Measurements from ENCODE around the gene GLI3. TPM values are rescaled to one million over a fixed set of nuclear protein-coding genes. Genes with fewer than 3 reads are reported as not detected.

The GLI3 gene
- total and polyA plus RNA-seq, 3 experiments from 2014 or later: 0.16 to 0.46 (median 0.44) TPM

GRCh38 chr7:42224391-42225003, 12.5 kb downstream of the GLI3 start:
- CTCF ChIA-PET: interaction anchor here (0.6 kb wide), 1 partner anchor 1292 kb away, joined by 3 read pairs; no protein-coding TSS in a partner anchor

GRCh38 chr7:42222891-42223290, 14.1 kb downstream of the GLI3 start:
- DNase-seq: no peak
- H3K36me3 ChIP-seq (ENCODE audit: insufficient read depth, low read length): no peaks in the 10 kb centered on the region
- no peak overlapping the region for H3K4me3 Mint-ChIP-seq
- H3K4me1 ChIP-seq (ENCODE audit: insufficient read depth, low read length): no peaks in the 10 kb centered on the region
- H3K27ac Mint-ChIP-seq: no peak overlapping the region
- ChIA-PET CTCF (no interaction called here), POLR2A (no interaction called here)
- H3K4me3 ChIP-seq (ENCODE audit: low read length): no peak overlapping the region
- peaks cover 2 to 8% (median 5%) of the 10 kb centered on the region in 3 donors for H3K4me1 Mint-ChIP-seq
- H3K9me3 ChIP-seq (ENCODE audit: low read length): no peaks in the 10 kb centered on the region
- no peaks in the 10 kb centered on the region for H3K27me3 ChIP-seq (ENCODE audit: insufficient read depth, low read length, poor library complexity, severe bottlenecking)
- H3K9me3 Mint-ChIP-seq: peaks cover 0 to 5% (median 0%) of the 10 kb centered on the region in 5 donors
- peaks cover 11 to 30% of the 10 kb centered on the region in 2 donors for H3K27me3 Mint-ChIP-seq
- no peak overlapping the region for H3K27ac ChIP-seq (ENCODE audit: low read depth, low read length)
- no peaks in the 10 kb centered on the region for H3K36me3 Mint-ChIP-seq

More at GRCh38 chr7:42224391-42225003, 12.5 kb downstream of the GLI3 start:
- Histone ChIP-seq H3K36me3 (ENCODE audit: insufficient read depth, low read length) (no peaks in the 10 kb centered on the region), H3K9me3 (ENCODE audit: low read length) (no peaks in the 10 kb centered on the region), H3K4me1 (ENCODE audit: insufficient read depth, low read length) (no peaks in the 10 kb centered on the region), H3K27me3 (ENCODE audit: insufficient read depth, low read length, poor library complexity, severe bottlenecking) (no peaks in the 10 kb centered on the region), H3K4me3 (ENCODE audit: low read length) (no peak overlapping the region), H3K27ac (ENCODE audit: low read depth, low read length) (no peak overlapping the region)
- Mint-ChIP-seq H3K4me3 (no peak overlapping the region), H3K9me3 (peaks cover 0 to 5% (median 2%) of the 10 kb centered on the region in 5 donors), H3K4me1 (peaks cover 2 to 8% (median 5%) of the 10 kb centered on the region in 3 donors), H3K36me3 (no peaks in the 10 kb centered on the region), H3K27ac (no peak overlapping the region), H3K27me3 (peaks cover 19 to 42% of the 10 kb centered on the region in 2 donors)
- POLR2A ChIA-PET: no interaction called here
- DNase-seq: no peak

- Mint-ChIP-seq H3K9me3 (peaks cover 0 to 5% (median 0%) of the 10 kb centered on the region in 5 donors), H3K4me1 (peaks cover 0 to under 1% (median 0%) of the 10 kb centered on the region in 3 donors), H3K36me3 (no peaks in the 10 kb centered on the region), H3K27me3 (peaks cover 6 to 22% of the 10 kb centered on the region in 2 donors), H3K4me3 (no peak overlapping the region), H3K27ac (no peak overlapping the region)
- no peak for DNase-seq
- no peaks in the 10 kb centered on the region for H3K27me3 ChIP-seq (ENCODE audit: insufficient read depth, low read length, poor library complexity, severe bottlenecking)
- H3K4me1 ChIP-seq (ENCODE audit: insufficient read depth, low read length): no peaks in the 10 kb centered on the region
- no peak overlapping the region for H3K4me3 ChIP-seq (ENCODE audit: low read length)
- POLR2A ChIA-PET: no interaction called here
- H3K27ac ChIP-seq (ENCODE audit: low read depth, low read length): no peak overlapping the region
- H3K36me3 ChIP-seq (ENCODE audit: insufficient read depth, low read length): no peaks in the 10 kb centered on the region
- no peaks in the 10 kb centered on the region for H3K9me3 ChIP-seq (ENCODE audit: low read length)
- CTCF ChIA-PET: no interaction called here
Observed at GRCh38 chr7:42222125-42222524, 14.9 kb downstream of the GLI3 start.

GRCh38 chr7:42221304-42221703, 15.7 kb downstream of the GLI3 start:
- H3K27me3 ChIP-seq (ENCODE audit: insufficient read depth, low read length, poor library complexity, severe bottlenecking): no peaks in the 10 kb centered on the region
- H3K4me3 Mint-ChIP-seq: no peak overlapping the region
- no peaks in the 10 kb centered on the region for H3K4me1 ChIP-seq (ENCODE audit: insufficient read depth, low read length)
- H3K9me3 ChIP-seq (ENCODE audit: low read length): no peaks in the 10 kb centered on the region
- no peaks in the 10 kb centered on the region for H3K36me3 ChIP-seq (ENCODE audit: insufficient read depth, low read length)
- no peak overlapping the region for H3K27ac ChIP-seq (ENCODE audit: low read depth, low read length)
- H3K27me3 Mint-ChIP-seq: peaks cover 6 to 15% of the 10 kb centered on the region in 2 donors
- H3K36me3 Mint-ChIP-seq: no peaks in the 10 kb centered on the region
- H3K4me1 Mint-ChIP-seq: no peaks in the 10 kb centered on the region
- CTCF ChIA-PET: no interaction called here
- no peak overlapping the region for H3K4me3 ChIP-seq (ENCODE audit: low read length)
- POLR2A ChIA-PET: no interaction called here
- H3K27ac Mint-ChIP-seq: no peak overlapping the region
- DNase-seq: no peak
- H3K9me3 Mint-ChIP-seq: peaks cover 0 to 4% (median 0%) of the 10 kb centered on the region in 5 donors

GRCh38 chr7:42219447-42219846, 17.6 kb downstream of the GLI3 start:
- H3K27ac Mint-ChIP-seq: no peak overlapping the region
- ChIA-PET CTCF (no interaction called here), POLR2A (no interaction called here)
- H3K4me1 ChIP-seq (ENCODE audit: insufficient read depth, low read length): no peaks in the 10 kb centered on the region
- no peak overlapping the region for H3K27ac ChIP-seq (ENCODE audit: low read depth, low read length)
- H3K9me3 ChIP-seq (ENCODE audit: low read length): no peaks in the 10 kb centered on the region
- H3K4me3 ChIP-seq (ENCODE audit: low read length): no peak overlapping the region
- no peak for DNase-seq
- H3K4me3 Mint-ChIP-seq: no peak overlapping the region
- H3K27me3 Mint-ChIP-seq: peaks cover 6% of the 10 kb centered on the region in 2 donors
- no peaks in the 10 kb centered on the region for H3K4me1 Mint-ChIP-seq
- H3K36me3 ChIP-seq (ENCODE audit: insufficient read depth, low read length): no peaks in the 10 kb centered on the region
- no peaks in the 10 kb centered on the region for H3K36me3 Mint-ChIP-seq
- no peaks in the 10 kb centered on the region for H3K9me3 Mint-ChIP-seq
- no peaks in the 10 kb centered on the region for H3K27me3 ChIP-seq (ENCODE audit: insufficient read depth, low read length, poor library complexity, severe bottlenecking)

- Mint-ChIP-seq H3K9me3 (peaks cover 0 to 4% (median 0%) of the 10 kb centered on the region in 5 donors), H3K36me3 (no peaks in the 10 kb centered on the region), H3K27me3 (peaks cover 6% of the 10 kb centered on the region in 2 donors), H3K4me1 (no peaks in the 10 kb centered on the region), H3K4me3 (no peak overlapping the region), H3K27ac (no peak overlapping the region)
- Histone ChIP-seq H3K4me1 (ENCODE audit: insufficient read depth, low read length) (no peaks in the 10 kb centered on the region), H3K27me3 (ENCODE audit: insufficient read depth, low read length, poor library complexity, severe bottlenecking) (no peaks in the 10 kb centered on the region), H3K27ac (ENCODE audit: low read depth, low read length) (no peak overlapping the region), H3K4me3 (ENCODE audit: low read length) (no peak overlapping the region), H3K36me3 (ENCODE audit: insufficient read depth, low read length) (no peaks in the 10 kb centered on the region), H3K9me3 (ENCODE audit: low read length) (no peaks in the 10 kb centered on the region)
- ChIA-PET POLR2A (no interaction called here), CTCF (no interaction called here)
- DNase-seq: no peak
Observed at GRCh38 chr7:42218248-42218647, 18.8 kb downstream of the GLI3 start.

GRCh38 chr7:42217548-42217947, 19.5 kb downstream of the GLI3 start:
- ChIA-PET CTCF (no interaction called here), POLR2A (no interaction called here)
- H3K4me1 Mint-ChIP-seq: no peaks in the 10 kb centered on the region
- no peaks in the 10 kb centered on the region for H3K36me3 Mint-ChIP-seq
- Histone ChIP-seq H3K27ac (ENCODE audit: low read depth, low read length) (no peak overlapping the region), H3K9me3 (ENCODE audit: low read length) (no peaks in the 10 kb centered on the region), H3K27me3 (ENCODE audit: insufficient read depth, low read length, poor library complexity, severe bottlenecking) (no peaks in the 10 kb centered on the region), H3K4me1 (ENCODE audit: insufficient read depth, low read length) (no peaks in the 10 kb centered on the region), H3K4me3 (ENCODE audit: low read length) (no peak overlapping the region), H3K36me3 (ENCODE audit: insufficient read depth, low read length) (no peaks in the 10 kb centered on the region)
- H3K9me3 Mint-ChIP-seq: peaks cover 0 to 4% (median 0%) of the 10 kb centered on the region in 5 donors
- no peak overlapping the region for H3K27ac Mint-ChIP-seq
- no peak overlapping the region for H3K4me3 Mint-ChIP-seq
- peaks cover 7 to 8% of the 10 kb centered on the region in 2 donors for H3K27me3 Mint-ChIP-seq
- no peak for DNase-seq

- ChIA-PET CTCF (no interaction called here), POLR2A (no interaction called here)
- Histone ChIP-seq H3K9me3 (ENCODE audit: low read length) (no peaks in the 10 kb centered on the region), H3K27ac (ENCODE audit: low read depth, low read length) (no peak overlapping the region), H3K4me1 (ENCODE audit: insufficient read depth, low read length) (no peaks in the 10 kb centered on the region), H3K36me3 (ENCODE audit: insufficient read depth, low read length) (no peaks in the 10 kb centered on the region), H3K4me3 (ENCODE audit: low read length) (no peak overlapping the region), H3K27me3 (ENCODE audit: insufficient read depth, low read length, poor library complexity, severe bottlenecking) (no peaks in the 10 kb centered on the region)
- H3K27me3 Mint-ChIP-seq: peaks cover 7 to 9% of the 10 kb centered on the region in 2 donors
- H3K27ac Mint-ChIP-seq: no peak overlapping the region
- no peaks in the 10 kb centered on the region for H3K4me1 Mint-ChIP-seq
- no peak for DNase-seq
- no peaks in the 10 kb centered on the region for H3K36me3 Mint-ChIP-seq
- no peak overlapping the region for H3K4me3 Mint-ChIP-seq
- peaks cover 0 to 4% (median 0%) of the 10 kb centered on the region in 5 donors for H3K9me3 Mint-ChIP-seq
Observed at GRCh38 chr7:42217053-42217452, 20.0 kb downstream of the GLI3 start.

All from CD8-positive, alpha-beta memory T cell (primary cell).